NCI-H446 (cell line): ENCODE data around the gene EFL1.
A peak's percentile ranks its signal among the peaks of the same experiment; 100 is the strongest.
"Not testable (repeated sequence)": the region's sequence is repeated elsewhere in the genome, so short reads cannot be mapped to it uniquely, and the experiment has no call there.

Source experiments
- DNase-seq, 2 experiments: peaks; one replicate each; lab custom pipeline; 2025; lab: John Stamatoyannopoulos, UW

The EFL1 gene

DNA sequence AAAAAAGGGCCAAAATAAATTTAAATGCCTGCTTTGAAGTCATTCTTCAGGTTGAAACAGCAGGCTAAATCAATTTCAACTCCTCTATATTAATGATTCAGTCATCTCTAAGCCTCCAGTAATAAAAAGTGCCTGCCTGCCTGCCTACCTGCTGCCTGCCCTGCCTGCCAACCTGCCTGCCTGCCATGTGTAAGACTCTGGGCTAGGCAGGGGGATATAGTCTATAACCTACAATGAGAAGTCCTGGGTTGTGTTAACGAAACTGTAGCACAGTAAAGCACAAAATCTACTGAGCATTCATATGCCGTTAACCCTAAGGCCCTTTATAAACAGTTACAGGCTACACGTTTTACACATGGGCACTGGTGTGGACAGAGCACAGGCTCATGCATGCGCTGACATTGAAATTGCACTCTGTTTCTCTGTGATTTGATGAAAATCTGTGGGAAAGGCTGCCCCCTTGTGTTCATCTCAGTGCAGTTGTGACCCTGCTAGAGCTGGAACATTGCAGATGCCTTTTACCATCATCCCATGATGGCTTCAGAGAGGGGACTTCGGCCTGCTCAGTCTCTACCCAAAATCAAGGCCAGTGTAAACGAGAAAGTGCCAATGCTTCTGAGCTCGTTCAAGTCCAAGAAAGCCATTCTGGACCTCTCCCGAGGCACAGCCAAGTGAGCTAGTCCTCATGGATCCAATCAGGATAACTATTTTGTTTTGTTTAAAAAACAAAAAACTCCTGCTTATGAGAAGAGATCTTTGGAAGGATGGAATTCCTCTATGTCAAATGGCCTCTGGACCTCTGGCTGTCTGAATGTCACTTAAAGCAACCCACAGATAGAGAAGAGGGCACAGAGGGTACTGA is 64.6 kb downstream of the EFL1 start:
- DNase-seq: peak; percentile 49 to 72

DNA sequence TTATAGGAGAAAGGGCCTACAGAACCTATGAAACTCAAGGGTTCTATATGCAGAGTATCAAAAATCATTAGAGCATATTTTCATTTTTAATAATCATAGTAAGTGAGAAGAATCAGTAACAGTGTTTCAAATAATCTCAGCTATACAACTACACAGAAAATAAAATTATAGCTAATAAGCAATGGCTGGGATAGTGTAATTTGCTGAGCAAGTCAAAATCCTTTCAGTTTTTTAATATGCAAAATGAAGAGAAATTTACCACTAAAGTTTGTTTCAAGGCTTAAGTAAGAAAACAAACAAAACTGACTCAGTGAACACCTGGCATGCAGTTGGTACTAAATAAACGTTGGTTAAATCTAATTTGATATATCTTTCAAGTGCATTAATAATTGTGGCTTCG is 66.2 kb downstream of the EFL1 start:
- DNase-seq: no peak

DNA sequence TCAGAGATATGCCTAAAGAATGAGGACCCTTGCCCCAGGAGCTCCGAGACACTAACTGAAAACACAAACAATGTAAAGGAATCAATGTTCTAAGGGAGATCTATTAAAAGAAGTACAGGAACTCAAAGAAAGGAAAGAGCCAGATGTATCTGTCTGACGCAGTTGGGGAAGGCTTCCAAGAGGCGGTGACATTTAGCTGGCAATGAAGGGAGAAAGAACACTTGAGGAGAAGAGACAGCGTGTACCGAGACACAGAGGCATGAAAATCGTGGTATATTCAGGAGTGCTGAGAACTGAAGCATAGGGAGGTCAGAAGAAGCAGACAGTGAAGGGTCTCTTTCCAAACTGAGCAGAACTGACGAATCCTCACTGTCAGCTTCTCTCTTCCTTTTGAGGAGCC is 66.7 kb downstream of the EFL1 start:
- DNase-seq: not testable (repeated sequence)

DNA sequence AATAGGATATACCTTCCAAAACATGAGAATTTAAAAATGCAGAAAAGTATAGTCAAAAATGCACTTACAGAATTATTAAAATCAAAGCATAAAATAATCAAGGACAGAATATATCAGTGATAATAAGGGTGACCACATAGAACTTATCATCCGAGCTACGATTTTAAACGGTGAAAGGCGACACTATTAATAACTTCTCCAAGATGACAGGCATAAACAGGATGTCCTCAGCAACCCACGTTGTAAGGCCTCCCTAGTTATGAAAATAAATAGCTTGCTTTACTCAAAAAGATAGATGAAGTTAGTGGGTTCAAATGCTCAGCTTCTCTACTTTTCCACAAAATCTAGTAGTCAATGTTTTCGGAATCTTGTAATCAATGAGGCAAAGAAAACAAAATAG is 68.0 kb downstream of the EFL1 start:
- DNase-seq: not testable (repeated sequence)

DNA sequence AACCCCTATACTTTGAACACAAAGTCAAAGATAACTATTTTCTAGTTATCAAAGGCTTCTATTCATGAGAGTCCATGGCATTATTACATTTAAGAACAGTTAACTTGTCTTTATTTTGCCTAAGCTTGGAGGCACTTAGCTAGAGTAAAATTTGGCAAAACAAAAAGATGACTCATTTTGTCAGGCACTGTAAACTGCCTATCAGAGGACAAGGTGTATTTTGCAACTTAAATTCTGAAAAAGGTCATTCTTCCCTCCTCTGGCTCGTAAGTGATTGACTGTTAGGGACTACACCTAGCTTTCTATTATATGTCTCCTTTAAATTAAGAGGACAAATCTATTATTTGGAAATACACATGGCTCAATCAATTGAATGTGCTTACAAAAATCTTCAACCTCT is 69.1 kb downstream of the EFL1 start:
- DNase-seq: not testable (repeated sequence)

DNA sequence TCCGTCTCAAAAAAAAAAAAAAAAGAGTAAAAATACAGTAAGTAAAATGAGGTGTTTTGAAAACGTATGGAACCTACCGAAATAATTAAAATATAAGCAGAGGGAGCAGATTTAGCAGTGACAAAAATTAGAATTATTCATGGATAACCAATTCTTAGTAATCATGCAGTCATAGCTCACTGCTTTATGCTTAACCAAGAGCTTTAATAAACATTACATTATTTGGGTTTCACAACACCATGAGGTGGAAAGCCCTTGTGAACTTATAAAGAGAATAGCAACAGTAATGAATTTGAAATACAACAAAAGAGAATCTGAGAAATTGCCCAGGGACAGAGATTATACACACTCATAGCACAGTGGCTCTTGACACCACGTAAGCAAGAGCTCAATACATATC is 70.1 kb downstream of the EFL1 start:
- not testable (repeated sequence) for DNase-seq

DNA sequence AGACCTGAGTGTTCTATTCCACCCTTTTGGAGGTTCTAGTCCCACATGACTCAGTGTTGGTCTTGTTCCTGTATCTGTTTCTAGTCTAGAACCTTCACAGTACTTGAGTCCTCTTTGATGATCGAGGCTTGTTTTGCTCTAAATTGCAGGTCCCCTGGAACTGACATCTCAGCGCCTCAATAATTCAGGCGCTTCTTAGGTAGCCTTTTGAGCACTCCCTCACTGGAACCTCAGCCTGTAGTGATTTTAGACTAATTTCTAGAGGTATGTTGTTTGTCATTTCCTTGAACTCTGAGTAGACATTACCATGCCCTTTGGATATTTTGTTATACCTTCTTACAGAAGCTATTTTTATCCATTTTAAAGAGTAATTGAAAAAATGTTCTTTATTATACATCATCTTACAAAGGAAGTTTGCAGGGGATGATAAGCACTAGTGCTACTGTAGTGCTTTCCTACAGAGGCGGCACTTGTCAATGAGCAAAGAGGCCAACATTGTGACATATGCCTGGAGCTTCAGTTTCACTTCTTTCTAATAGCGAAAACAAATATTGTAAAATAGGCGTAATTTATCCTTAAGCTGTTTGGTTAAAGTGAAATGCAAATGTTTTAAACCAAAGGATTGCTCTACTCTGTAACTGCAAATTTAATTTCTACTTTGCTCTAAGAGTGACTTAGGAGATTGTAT is 75.7 kb downstream of the EFL1 start:
- no peak for DNase-seq

DNA sequence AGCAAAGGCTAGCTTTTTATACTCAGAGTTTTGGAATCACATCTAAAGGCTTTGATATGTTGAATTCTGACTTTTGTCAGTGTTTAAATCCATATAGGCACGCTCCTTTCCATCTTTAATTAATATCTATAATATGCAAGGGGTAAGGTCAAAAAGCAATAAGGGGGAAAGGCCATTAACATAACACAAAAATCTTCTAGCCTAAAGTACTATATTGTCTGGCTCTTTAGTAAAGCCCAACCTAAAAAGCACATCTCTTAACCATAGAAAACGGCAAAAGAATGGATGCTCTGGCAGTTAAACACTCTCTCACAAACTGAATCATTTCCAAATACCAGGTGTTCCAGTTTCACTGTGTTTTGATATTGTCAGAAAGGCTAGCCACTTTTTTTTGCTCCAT is 76.4 kb downstream of the EFL1 start:
- DNase-seq: no peak

DNA sequence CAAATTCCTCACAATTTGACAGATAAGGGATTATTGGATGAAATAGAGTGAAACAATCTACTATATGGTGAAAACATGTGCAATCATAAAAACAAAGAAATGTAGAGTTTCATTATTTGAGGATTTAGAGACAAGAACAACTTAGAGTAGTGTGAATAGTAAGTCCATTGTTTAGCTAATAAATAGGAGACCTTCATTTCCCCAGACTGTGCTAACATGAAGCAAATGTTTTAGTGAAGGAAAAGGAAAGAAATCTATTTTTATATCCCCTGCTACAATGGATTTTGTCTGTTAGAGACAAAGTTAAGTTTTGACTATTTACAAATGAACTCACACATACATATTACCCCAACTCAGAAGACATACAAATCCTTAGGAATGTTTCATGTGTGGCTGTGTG is 77.8 kb downstream of the EFL1 start:
- no peak for DNase-seq

DNA sequence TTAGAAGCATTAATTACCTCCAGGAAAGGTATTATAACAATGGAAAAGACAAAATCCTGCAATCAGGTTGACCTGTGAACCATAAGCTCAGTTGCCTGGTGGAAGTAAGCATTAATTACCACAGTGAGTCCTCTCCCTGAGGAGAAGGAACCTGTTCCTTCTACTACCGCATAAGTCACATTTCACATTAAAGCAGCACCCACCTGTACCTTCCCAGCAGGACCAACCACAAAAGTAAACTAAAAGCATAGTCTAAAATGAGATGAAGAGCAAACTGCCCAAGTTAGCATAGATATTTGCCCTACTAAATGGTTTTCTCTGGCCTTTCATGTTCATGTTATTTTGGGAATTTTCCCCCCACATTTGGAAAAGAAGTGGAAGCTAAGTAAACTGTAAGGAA is 78.2 kb downstream of the EFL1 start:
- no peak for DNase-seq

DNA sequence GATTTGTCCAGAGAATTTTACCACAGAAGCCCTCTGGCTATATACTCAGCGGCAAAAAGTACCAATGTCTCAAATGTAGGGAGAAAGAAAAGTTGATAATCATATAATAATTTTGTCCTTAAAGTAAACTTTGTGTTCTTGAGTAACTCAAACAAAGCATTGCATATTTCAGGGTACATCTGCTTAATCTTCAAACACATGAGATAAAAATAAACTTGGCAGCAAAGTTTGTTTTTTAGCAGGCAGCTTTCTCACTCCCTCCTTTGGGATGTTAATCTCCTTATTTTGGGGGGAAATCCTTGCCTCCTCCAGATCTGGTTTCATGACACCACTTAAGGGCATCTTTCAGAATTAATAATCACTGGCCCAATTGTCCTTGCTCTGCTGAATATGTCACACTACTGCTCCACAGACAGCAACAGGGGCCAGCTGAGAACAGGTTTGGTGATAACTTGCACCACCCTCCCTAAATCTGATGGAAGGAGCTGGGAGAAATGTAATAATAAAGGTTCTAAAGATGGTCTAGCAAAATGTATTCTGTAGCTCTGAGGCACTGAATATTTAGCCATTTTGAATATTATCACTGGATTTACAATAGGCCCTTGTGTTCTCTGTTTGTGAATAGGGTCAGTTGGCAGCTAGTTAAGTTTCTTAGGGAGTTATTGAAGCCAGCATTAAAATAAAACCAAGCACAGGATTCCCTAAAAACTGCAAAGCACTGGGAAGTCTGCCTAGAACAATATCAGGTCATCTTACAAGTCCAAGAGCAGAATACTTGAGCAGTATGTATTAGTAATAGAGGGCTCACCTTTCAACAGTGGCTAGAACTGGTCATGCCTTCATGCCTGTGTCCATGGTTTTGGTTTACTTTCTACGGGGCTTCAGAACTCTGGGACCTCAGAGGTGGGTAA is 79.2 kb downstream of the EFL1 start:
- no peak for DNase-seq

DNA sequence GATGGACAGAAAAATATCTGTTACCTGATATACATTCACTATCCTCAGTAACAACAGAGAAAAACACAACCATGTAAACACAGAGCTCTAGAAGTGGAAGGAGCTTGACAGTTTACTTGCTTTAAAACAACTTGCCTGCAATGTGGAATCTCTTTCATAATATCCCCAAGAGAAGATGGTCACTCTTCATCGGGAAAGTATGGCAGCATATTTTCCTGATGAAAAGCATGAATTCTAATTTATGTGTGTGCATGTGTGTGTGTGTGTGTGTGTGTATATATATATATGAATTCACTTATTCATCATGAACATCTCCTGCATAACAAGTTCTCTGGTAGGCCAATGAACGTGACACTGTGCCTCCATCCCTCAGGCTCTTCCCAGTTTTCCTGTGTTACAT is 81.2 kb downstream of the EFL1 start:
- no peak for DNase-seq

DNA sequence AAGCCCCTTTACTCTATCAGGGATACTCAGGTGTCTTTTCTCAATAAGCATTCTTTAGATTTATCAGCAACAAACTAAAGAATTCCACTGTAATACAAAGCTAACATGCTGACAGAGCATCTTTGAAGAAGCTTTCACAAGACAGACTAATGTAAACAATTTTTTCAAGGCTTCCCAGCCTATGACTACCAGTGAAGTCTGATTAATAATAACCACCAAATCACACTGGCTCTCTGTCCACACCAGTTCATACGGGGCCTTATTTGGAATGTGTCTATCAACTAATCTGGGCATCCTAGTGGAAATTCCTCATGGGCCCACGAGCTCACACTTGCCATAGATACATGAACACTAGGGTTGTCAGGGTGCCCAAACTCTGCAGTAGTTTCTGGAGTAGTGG is 84.5 kb downstream of the EFL1 start:
- DNase-seq: no peak

DNA sequence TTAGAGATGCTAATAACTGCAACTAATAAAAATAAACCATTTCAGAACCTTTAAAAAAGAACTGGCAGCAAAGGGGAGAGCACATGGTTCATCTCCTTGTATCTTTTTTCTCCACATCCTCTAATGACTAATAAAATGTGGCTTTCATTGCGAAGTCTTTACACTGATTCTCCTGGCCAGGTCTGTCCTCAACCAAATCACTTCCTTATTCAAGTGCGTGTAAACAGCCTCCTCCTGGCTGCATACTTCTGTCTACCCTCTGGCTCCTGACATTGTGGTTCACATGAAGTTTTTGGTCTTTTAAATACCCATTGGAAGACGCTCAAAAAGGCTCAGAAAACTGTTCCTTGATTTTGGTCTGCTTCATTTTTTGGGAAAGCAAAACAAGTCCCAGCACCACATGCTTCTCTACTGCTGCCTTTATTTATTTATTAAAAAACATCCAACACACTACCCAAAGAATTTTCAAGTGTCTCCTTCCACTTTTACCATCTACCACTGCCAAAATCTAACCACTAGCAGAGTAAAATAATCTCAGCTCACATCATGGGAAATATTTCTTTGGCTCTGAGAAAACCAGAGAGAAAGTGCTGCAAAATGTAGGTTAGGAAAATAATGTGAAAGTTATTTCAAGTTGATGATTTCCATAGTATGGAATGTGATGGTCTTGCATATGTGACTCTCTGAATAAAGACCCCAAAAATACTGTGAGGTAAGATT is 85.1 kb downstream of the EFL1 start:
- DNase-seq: no peak

DNA sequence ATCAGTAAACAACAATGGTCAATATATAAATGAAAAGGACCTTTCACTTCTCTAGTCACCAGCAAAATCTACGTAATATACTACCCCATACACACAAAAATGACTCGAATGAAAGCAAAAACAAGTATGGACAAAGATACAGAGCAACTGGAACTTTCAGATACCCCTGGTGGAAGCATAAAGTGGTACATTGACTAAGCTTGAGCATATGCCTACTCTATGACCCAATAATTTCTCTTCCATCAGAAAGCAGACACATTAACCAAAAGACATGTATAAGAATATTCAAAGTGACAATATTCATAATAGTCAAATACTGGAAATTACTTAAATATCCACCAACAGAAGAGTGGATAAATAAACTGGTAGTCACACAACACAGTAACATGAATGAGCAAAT is 86.0 kb downstream of the EFL1 start:
- DNase-seq: no peak

DNA sequence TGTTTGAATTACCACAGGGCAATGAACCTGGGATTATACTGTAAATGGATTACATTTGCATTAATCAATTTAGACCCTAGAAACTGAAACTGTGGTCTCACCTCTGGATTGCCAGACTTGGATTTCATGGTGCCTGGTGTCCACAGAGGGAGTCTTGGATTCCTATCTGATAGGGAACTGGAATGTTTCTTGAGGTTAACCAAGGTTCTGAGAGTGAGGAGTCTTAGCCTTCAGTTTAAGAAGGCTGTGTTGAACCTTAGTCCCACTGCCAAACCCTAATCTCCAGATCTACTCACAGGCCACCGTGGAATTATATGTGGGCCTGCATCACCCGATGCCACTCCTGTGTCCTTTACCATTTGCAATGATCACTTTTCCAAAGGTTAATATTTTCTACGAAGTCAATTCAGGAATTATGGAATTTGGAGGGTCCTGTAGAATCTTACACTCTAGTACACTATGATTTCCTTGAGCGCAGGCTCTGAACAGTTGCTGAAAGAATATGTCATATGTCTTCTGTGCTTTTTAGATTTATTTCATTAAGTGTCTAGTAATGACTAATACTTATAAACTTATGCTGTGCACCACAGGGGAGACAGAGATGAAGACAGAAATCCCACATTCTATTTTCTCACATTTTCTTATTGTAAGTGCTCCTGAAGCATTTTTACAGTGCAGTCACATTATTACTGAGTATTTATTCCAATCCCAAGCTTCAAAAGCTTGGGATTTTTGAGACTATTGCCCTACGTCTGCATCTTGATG is 87.9 kb downstream of the EFL1 start:
- DNase-seq: no peak

DNA sequence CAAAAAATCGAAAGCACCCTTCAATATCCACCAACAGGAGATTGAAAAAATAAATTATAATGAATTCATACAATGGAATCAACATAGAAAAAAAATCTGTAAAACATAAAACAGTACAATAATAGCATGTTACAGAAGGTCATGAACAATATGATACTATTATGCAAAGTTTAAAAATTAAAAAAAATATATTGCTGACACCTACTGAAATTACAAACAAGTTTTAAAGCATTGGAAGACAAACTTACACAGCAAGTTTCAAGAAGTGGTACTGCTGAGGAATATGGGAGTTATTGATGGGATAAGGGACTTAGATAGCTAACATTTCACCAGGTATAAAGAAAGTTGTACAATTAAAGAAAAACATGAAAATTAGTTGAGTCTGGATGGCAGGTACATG is 89.4 kb downstream of the EFL1 start:
- DNase-seq: no peak

DNA sequence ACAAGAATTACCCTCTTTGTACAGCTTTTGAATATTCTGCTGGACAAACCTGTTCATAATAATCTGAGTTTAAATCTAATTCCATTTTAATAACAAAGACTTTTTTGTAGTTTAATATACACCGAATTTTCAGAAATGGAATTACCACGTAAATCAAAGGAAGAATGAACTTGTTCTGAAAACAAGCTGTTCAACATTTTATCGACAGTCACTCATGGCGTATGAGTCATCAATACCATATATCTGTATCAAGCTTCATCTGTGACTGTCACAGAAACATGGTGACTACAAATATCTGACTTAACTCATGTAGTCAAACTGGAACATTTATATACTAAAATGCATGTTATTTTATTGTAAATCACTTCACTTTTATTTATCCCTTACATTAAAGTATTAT is 90.0 kb downstream of the EFL1 start:
- no peak for DNase-seq

DNA sequence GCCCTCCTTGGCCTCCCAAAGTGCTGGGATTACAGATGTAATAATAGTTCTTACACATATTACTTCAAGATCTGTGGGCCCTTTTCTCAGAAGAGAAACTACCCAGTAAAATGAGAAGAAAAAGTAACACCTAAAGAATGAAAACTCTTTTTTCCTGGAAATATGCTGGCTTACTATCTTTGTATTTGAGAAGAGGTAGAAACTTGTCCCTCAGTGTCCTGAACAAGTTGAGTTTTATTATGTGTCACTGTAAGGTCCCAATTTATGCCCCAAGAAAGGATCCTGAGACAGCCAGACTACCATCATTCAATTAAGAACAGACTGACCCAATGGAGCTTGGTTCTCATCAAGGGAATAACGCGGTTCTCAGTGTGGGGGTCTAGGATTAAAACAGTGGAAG is 93.8 kb downstream of the EFL1 start:
- no peak for DNase-seq

DNA sequence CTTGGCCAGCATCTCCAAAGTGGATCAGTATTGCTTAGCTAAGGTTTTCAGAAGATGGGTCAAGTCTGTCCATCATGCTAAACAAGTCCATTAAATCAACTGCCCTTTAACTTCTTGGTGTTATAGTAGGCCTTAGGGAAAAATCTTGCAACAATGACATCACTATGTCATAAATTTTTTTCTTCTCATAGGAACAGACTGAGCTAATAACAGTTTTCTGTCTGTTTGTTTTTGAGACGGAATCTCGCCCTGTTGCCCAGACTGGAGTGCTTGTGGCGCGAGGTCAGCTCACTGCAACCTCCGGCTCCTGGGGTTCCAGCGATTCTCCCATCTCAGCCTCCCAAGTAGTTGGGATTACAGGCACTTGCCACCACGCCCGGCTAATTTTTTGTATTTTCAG is 94.2 kb downstream of the EFL1 start:
- no peak for DNase-seq

DNA sequence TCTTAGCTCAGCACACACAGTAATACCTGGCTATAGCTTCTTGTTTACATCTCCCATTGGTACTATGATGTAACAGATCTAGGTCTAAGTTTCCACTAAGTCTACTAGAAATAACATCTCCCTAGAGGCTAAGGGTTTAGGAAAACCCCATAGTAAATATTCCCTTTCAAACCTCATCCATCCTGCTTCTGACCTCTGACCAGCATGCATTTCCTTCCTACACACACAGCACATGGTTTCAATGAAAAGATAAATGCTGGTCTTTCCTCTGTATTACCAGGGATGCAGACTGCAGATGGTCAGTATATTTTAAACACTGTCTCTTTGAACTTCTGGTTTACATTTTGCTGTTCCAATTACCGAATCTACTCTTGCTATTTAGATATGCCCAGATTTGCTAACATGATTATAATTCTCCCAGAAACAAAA is 96.6 kb downstream of the EFL1 start:
- DNase-seq: no peak
